Measurements from ENCODE around the gene TCF25.
"Not testable (repeated sequence)": the region's sequence is repeated elsewhere in the genome, so short reads cannot be mapped to it uniquely, and the experiment has no call there.

Gene TCF25

GRCh38 chr16:89921702-89922476 is 48.5 kb downstream of the TCF25 start:
- no peak for DNase-seq

- no peak for DNase-seq
Measured at GRCh38 chr16:89922477-89922883, 49.1 kb downstream of the TCF25 start.

- peak; percentile 46 for DNase-seq
Measured at GRCh38 chr16:89922884-89923639, 49.7 kb downstream of the TCF25 start, which contains the start of gene TUBB3. Gene TUBB3 (plus strand): TSS chr16:89923342. CDS start chr16:89923402, 60 bp downstream.

- DNase-seq: no peak
Measured at GRCh38 chr16:89923640-89924296, 50.4 kb downstream of the TCF25 start.

- no peak for DNase-seq
Measured at GRCh38 chr16:89924297-89924924, 51.0 kb downstream of the TCF25 start.

- no peak for DNase-seq
Measured at GRCh38 chr16:89924925-89925307, 51.5 kb downstream of the TCF25 start.

GRCh38 chr16:89925596-89926079 is 52.2 kb downstream of the TCF25 start:
- DNase-seq: no peak

GRCh38 chr16:89931305-89931896 is 58.0 kb downstream of the TCF25 start:
- DNase-seq: no peak

- DNase-seq: no peak
Measured at GRCh38 chr16:89931964-89932363, 58.6 kb downstream of the TCF25 start.

- DNase-seq: not testable (repeated sequence)
Measured at GRCh38 chr16:89934019-89934418, 60.6 kb downstream of the TCF25 start.

- no peak for DNase-seq
Measured at GRCh38 chr16:89934611-89935553, 61.5 kb downstream of the TCF25 start.

- DNase-seq: not testable (repeated sequence)
Measured at GRCh38 chr16:89935620-89936019, 62.2 kb downstream of the TCF25 start.

- DNase-seq: no peak
Measured at GRCh38 chr16:89936034-89936433, 62.6 kb downstream of the TCF25 start.

- no peak for DNase-seq
Measured at GRCh38 chr16:89936508-89936907, 63.1 kb downstream of the TCF25 start.

GRCh38 chr16:89936981-89937380 is 63.6 kb downstream of the TCF25 start:
- no peak for DNase-seq

- DNase-seq: no peak
Measured at GRCh38 chr16:89938175-89938885, 64.9 kb downstream of the TCF25 start.

GRCh38 chr16:89944773-89945172 is 71.4 kb downstream of the TCF25 start:
- no peak for DNase-seq

- no peak for DNase-seq
Measured at GRCh38 chr16:89945654-89946053, 72.3 kb downstream of the TCF25 start.

GRCh38 chr16:89946515-89946914 is 73.1 kb downstream of the TCF25 start:
- DNase-seq: no peak

- no peak for DNase-seq
Measured at GRCh38 chr16:89949121-89949742, 75.8 kb downstream of the TCF25 start.
